ENCODE results near the gene PAX4.

The PAX4 gene, protein sequence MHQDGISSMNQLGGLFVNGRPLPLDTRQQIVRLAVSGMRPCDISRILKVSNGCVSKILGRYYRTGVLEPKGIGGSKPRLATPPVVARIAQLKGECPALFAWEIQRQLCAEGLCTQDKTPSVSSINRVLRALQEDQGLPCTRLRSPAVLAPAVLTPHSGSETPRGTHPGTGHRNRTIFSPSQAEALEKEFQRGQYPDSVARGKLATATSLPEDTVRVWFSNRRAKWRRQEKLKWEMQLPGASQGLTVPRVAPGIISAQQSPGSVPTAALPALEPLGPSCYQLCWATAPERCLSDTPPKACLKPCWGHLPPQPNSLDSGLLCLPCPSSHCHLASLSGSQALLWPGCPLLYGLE

DNA sequence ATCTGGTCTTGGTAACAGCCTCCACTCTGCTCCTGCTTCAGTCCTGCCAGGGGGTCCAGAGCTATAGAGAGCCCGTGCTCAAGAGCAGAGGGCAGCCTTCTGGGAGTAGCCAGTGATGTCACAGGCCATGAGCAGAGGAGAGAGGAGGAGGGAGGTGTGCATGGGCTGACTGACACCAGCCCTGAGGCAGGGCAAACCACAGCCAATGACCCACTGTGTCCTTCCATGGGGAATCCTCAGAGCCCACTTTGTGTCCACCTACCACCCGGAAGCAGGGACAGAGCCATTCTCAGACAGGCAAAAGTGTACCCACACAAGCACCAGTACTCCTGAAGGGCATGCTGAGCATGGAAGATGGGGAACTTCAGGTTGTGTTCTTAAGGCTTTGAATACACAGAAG, at the start of gene PAX4:
PAX4 (minus strand) TSS at position 101 of the 400 bp plus-strand sequence. CDS start 2,214 bp downstream, outside the sequence.
- no peak for TF ChIP-seq CREB1 (IDR thresholded peaks at IDR 0.05; ENCODE audit: low read depth)
- no peak for TF ChIP-seq TEAD4 (IDR thresholded peaks at IDR 0.05)
- no peak for TF ChIP-seq FOXM1 (IDR thresholded peaks at IDR 0.05; ENCODE audit: borderline replicate concordance, low read depth)
- no peak for TF ChIP-seq NFIC (IDR thresholded peaks at IDR 0.05)
- TF ChIP-seq, protein P1, sequence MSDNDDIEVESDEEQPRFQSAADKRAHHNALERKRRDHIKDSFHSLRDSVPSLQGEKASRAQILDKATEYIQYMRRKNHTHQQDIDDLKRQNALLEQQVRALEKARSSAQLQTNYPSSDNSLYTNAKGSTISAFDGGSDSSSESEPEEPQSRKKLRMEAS (IDR thresholded peaks at IDR 0.05): no peak
- no peak for TF ChIP-seq RAD21 (IDR thresholded peaks at IDR 0.05; ENCODE audit: low read depth)
- no peak for TF ChIP-seq YY1 (IDR thresholded peaks at IDR 0.05; ENCODE audit: low read depth)
- TF ChIP-seq EGR1 (IDR thresholded peaks at IDR 0.05): no peak
- TF ChIP-seq TAF1 (IDR thresholded peaks at IDR 0.05; ENCODE audit: low read depth): no peak
- no peak for TF ChIP-seq TCF12 (IDR thresholded peaks at IDR 0.05; ENCODE audit: low read depth)
- no peak for TF ChIP-seq EP300 (IDR thresholded peaks at IDR 0.05; ENCODE audit: borderline replicate concordance)
- TF ChIP-seq, protein P2, sequence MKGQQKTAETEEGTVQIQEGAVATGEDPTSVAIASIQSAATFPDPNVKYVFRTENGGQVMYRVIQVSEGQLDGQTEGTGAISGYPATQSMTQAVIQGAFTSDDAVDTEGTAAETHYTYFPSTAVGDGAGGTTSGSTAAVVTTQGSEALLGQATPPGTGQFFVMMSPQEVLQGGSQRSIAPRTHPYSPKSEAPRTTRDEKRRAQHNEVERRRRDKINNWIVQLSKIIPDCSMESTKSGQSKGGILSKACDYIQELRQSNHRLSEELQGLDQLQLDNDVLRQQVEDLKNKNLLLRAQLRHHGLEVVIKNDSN (IDR thresholded peaks at IDR 0.05): no peak
- no peak for TF ChIP-seq CEBPB (IDR thresholded peaks at IDR 0.05)
- TF ChIP-seq, protein P3, sequence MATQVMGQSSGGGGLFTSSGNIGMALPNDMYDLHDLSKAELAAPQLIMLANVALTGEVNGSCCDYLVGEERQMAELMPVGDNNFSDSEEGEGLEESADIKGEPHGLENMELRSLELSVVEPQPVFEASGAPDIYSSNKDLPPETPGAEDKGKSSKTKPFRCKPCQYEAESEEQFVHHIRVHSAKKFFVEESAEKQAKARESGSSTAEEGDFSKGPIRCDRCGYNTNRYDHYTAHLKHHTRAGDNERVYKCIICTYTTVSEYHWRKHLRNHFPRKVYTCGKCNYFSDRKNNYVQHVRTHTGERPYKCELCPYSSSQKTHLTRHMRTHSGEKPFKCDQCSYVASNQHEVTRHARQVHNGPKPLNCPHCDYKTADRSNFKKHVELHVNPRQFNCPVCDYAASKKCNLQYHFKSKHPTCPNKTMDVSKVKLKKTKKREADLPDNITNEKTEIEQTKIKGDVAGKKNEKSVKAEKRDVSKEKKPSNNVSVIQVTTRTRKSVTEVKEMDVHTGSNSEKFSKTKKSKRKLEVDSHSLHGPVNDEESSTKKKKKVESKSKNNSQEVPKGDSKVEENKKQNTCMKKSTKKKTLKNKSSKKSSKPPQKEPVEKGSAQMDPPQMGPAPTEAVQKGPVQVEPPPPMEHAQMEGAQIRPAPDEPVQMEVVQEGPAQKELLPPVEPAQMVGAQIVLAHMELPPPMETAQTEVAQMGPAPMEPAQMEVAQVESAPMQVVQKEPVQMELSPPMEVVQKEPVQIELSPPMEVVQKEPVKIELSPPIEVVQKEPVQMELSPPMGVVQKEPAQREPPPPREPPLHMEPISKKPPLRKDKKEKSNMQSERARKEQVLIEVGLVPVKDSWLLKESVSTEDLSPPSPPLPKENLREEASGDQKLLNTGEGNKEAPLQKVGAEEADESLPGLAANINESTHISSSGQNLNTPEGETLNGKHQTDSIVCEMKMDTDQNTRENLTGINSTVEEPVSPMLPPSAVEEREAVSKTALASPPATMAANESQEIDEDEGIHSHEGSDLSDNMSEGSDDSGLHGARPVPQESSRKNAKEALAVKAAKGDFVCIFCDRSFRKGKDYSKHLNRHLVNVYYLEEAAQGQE (IDR thresholded peaks at IDR 0.05; ENCODE audit: low read depth): no peak
- no peak for TF ChIP-seq ZBTB7A (IDR thresholded peaks at IDR 0.05; ENCODE audit: low read depth)

DNA sequence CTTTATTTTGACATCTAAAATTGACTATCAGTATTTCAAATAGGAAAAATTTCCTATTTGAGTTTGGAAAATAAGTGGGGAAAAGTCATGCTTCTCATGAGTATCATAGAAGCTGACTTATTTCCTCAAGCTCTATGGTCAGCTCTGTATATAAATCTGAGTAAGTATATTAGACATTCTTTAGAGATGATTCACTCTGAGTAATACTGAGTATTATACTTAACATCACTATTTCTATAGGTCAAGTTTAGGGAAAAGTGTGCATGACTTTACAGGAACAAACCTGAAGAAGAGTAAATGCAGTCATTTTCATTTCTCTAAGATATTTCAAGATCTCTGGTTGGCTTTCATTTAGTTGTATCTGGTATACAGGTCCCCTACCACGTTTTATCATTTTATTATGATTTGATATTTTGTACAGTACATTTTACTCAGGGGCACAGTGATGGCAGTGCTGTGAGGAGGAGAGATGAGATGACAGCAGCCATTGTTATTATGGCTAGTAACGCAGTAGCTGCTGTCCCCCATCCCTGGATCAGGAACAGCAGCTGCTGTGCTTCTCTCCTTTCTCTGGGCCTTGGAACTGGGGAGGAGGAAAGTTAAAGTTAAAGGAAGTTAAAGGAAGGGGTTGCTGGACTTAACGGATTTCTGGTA, 49.2 kb upstream of the PAX4 start:
- TF ChIP-seq TCF12 (IDR thresholded peaks at IDR 0.05; ENCODE audit: low read depth) (no peak), CEBPB (IDR thresholded peaks at IDR 0.05) (no peak), FOXM1 (IDR thresholded peaks at IDR 0.05; ENCODE audit: borderline replicate concordance, low read depth) (no peak), TEAD4 (IDR thresholded peaks at IDR 0.05) (no peak), RAD21 (IDR thresholded peaks at IDR 0.05; ENCODE audit: low read depth) (no peak), EP300 (IDR thresholded peaks at IDR 0.05; ENCODE audit: borderline replicate concordance) (no peak), TAF1 (IDR thresholded peaks at IDR 0.05; ENCODE audit: low read depth) (no peak), EGR1 (IDR thresholded peaks at IDR 0.05) (no peak), YY1 (IDR thresholded peaks at IDR 0.05; ENCODE audit: low read depth) (no peak), ZBTB7A (IDR thresholded peaks at IDR 0.05; ENCODE audit: low read depth) (no peak), NFIC (IDR thresholded peaks at IDR 0.05) (no peak), CREB1 (IDR thresholded peaks at IDR 0.05; ENCODE audit: low read depth) (no peak)
- TF ChIP-seq, protein P1 (IDR thresholded peaks at IDR 0.05): no peak
- TF ChIP-seq, protein P2 (IDR thresholded peaks at IDR 0.05): no peak
- TF ChIP-seq, protein P3 (IDR thresholded peaks at IDR 0.05; ENCODE audit: low read depth): no peak

DNA sequence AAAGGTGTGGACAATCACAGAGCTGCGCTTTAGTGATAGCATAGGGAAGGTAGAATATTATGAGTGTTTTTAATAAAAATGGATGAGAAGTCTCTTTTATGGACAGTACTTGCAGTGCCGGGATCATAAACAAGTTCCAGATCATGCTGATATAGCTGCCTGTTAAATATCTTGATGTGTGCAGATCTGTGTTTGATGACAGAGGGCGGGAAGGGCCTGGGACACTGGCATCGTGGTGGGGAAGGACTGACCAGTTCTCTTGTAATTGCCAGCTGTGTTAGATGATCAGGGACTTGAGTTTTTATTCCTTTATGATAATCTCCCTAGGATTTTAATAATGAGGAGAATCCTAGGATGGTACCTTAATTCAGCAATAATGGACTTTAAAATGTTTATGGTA, 48.7 kb upstream of the PAX4 start:
- TF ChIP-seq EP300 (IDR thresholded peaks at IDR 0.05; ENCODE audit: borderline replicate concordance): no peak

DNA sequence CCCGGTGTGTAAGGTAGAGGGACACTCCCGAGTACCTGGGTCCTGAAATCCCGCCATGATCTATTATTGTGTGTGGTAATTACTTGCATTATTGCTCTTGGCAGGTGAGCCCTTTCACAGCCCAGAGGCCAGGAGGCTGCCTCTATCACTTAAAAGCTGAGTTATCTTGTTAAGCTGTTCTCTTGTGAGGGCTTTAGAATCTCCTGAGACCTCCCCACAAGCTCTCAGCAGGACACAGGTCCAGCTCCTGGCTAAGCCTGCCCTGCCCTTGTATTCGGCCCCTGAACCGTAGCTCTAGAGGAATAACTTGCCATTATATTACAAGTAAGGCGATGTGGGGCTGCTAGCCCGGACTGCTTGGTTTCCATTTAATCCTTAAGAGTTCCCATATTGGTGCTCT, 48.0 kb upstream of the PAX4 start:
- TF ChIP-seq FOXM1 (IDR thresholded peaks at IDR 0.05; ENCODE audit: borderline replicate concordance, low read depth): no peak
- TF ChIP-seq, protein P1 (IDR thresholded peaks at IDR 0.05): no peak
- TF ChIP-seq EGR1 (IDR thresholded peaks at IDR 0.05): no peak
- TF ChIP-seq TCF12 (IDR thresholded peaks at IDR 0.05; ENCODE audit: low read depth): no peak
- no peak for TF ChIP-seq CREB1 (IDR thresholded peaks at IDR 0.05; ENCODE audit: low read depth)
- no peak for TF ChIP-seq TAF1 (IDR thresholded peaks at IDR 0.05; ENCODE audit: low read depth)
- no peak for TF ChIP-seq YY1 (IDR thresholded peaks at IDR 0.05; ENCODE audit: low read depth)
- no peak for TF ChIP-seq ZBTB7A (IDR thresholded peaks at IDR 0.05; ENCODE audit: low read depth)
- TF ChIP-seq, protein P2 (IDR thresholded peaks at IDR 0.05): no peak
